GM18909 (cell line): Measurements from ENCODE around the gene DOCK3.
"Not testable (repeated sequence)": the region's sequence is repeated elsewhere in the genome, so short reads cannot be mapped to it uniquely, and the experiment has no call there.

Experiments
- ATAC-seq: cut with Tn5 transposase; IDR thresholded peaks from one replicate; pipeline ENCODE4 v1.9.1; 2021; ENCODE audit warnings: mild to moderate bottlenecking; ENCODE audit not compliant: unreplicated experiment, poor library complexity

The DOCK3 gene

DNA sequence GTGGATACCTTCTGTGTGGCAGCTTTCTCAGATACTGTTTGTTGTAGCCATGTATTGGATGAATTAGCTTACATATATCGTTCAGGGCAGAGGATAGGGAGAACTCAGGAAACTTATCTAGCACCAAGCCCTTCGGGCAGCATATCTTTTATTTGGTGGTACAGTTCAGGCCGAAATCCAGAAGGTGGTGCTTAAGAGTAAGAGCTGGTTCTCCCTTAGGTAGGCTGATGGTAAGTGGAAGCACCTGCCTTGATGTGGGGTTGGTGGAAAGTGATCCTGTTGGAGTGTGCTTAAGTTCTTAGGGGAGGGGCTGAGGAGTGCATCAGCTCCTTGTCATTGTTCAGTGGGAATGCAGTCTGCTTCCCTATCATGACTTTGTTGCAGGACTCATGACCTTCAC lies 187.5 kb downstream of the DOCK3 start:
- no peak for ATAC-seq

DNA sequence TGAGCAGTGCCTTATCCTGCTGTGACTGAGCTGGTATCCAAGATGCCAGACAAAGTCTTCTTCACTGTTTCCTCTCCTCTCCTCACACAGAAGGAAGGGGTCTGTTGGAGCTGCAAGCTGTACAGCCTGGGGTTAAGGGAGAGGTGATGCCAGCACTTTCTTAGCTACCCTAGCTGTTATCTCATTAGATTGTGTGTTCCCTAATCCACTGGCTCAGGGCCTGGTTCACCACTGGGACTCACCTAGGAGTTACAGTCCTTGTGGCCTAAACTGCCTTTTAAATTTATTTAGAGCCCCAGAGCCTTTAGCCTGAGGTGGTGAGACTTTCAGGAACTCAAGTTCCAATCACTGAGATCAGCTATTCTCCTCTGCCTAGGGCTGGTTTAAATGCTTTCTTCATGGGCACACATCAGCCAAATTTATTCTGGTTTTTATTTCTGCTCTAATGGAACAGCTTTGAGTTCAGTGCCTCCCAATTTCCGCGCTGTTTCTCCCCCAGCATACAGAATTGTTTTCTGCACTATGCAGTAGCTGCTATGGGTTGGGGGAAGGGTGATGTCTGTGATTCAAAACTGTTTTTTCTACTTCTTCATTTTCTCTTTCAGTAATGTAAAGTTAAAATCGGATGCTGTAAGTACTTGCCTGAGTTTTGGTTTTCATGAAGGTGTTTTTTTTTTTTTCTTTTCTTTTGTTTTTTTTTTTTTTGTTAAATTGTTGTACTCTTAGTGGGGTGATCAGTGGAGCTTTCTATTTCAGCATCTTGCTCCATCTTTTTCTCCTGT lies 198.8 kb downstream of the DOCK3 start:
- no peak for ATAC-seq

DNA sequence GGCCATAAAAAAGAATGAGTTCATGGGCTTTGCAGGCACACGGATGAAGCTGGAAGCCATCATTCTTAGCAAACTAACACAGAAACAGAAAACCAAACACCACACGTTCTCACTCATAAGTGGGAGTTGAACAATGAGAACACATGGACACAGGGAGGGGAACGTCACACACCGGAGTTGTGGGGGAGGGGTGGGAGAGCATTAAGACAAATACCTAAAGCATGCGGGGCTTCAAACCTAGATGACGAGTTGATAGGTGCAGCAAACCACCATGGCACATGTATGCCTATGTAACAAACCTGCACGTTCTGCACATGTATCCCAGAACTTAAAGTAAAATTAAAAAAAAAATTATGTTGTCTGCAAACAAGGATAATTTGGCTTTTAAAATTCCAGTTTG lies 200.1 kb downstream of the DOCK3 start:
- not testable (repeated sequence) for ATAC-seq

DNA sequence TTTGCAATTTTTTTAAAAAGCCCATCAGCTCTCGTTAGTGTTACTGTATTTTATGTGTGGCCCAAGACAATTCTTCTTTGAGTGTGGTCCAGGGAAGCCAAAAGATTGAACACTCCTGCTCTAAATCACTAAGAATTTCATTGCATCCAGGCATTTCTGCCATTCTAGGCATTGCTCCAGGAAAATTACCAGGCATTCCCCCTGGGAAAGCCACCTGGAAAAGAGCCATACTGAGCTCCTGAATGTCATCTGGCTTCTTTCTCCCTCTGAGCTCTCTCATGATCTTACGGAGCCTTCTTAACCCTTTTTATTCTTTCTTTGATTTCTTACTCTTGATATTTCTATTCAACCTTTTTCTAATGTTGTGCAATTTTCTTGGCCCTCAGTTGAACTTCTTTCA lies 202.2 kb downstream of the DOCK3 start:
- ATAC-seq, result no peak

DNA sequence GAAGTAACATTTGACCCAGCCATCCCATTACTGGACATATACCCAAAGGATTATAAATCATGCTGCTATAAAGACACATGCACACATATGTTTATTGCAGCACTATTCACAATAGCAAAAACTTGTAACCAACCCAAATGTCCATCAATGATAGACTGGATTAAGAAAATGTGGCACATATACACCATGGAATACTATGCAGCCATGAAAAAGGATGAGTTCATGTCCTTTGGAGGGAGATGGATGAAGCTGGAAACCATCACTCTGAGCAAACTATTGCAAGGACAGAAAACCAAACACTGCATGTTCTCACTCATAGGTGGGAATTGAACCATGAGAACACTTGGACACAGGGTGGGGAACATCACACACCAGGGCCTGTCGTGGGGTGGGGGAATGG lies 208.0 kb downstream of the DOCK3 start:
- not testable (repeated sequence) for ATAC-seq

DNA sequence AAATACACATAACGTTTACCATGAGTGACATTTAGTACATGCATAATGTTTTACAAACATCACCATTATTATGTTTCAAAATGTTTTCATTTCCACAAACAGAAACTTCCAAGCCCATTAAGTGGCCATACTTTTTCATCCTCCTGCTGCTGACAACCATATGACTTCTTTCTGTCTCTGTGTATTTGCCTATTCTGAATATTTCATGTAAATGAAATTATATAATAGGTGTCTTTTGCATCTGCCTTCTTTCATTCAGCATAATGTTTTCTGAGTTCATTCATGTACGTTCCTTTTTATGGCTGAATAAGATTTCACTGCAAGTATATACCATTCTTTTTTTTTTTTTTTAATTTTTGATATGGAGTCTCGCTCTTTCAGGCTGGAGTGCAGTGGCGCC lies 209.0 kb downstream of the DOCK3 start:
- no peak for ATAC-seq

DNA sequence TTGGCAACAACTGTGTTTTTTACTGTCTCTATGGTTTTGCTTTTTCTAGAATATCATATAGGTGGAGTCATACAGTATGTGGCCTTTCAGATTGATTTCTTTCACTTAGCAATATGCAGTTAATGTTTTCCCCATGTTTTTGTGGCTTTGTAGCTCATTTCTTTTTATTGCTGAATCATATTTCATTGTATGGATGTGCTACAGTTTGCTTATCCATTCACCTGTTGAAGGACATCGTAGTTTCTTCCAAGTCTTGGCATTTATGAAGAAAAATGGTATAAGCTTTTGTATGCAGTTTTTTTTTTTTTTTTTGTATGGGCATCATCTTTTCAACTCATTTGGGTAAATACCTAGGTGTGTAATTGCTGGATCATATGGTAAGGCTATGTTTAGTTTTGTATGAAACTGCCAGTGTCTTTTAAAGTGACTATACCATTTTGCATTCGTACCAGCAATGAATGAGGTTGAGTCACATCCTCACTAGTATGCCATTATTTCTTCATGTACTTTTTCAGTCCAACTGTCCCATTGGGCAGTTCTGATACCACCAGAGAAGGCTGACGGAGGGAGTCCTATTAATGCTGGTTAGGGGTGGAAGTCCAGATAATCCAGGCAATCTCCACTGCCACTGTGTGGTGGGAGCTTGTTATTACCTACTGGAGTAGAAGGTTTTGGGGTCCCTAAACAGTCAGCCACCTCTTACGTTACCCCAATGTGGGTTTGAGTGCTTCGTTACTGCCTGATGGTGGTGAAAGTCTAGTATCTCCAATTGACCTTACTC lies 210.5 kb downstream of the DOCK3 start:
- ATAC-seq, result no peak

DNA sequence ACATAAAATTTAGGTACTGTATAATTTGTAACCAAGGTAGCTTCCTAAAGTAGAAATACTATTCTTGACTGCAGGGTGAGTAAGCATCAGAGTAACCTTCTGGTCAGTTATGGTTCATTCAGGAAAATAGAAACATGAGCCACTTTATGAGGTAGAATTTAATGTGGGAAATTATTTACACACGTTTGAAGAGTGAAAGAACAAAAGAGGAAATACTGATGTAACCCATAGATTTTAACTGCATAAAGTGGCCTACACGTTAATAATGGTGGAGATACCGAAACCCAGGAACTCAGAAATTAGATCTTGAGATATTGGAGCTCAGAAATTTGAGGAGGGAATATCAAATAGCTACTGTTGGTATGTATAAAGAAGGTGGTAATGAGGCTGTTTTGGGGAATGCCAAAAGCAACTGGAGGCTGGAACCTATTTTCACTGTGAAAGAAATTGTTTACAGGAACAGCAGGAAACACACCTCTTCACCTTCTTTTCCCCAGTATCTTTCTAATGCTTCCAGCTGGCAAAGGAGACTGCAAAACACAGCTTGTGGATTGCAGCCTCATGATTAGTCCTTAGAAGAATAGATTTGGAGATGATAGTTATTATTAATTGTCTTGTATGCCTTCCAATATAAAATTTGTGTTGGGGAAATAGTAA lies 216.1 kb downstream of the DOCK3 start:
- no peak for ATAC-seq

DNA sequence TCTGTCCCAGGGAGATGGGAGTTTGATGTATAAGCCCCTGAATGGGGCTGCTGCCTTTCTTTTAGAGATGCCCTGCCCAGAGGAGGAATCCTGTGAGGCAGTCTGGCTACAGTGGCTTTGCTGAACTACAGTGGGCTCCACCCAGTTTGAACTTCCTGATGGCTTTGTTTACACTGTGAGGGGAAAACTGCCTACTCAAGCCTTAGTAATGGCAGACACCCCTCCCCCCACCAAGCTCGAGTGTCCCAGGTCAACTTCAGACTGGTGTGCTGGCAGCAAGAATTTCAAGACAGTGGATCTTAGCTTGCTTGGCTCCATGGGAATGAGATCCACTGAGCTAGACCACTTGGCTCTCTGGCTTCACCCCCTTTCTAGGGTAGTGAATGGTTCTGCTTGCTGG lies 226.4 kb downstream of the DOCK3 start:
- not testable (repeated sequence) for ATAC-seq

DNA sequence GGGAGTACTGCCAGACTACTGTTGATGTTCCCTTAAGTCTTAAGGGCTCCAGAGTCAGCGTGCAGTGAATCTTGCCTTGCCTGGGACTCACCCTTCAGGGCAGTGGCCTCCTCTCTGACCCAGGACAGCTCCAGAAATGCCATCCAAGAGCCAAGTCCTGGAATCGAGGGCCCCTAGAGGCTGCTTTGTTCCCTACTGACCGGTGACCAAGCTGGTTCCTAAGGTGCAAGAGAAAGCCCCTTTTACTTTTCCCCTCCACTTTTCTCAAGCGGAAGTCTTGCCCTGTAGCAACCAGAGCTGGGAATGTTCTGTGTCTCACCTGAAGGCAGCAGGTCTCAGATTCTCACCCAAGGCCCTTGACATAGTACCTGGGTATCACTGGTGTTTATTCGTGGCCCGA lies 238.0 kb downstream of the DOCK3 start:
- no peak for ATAC-seq

DNA sequence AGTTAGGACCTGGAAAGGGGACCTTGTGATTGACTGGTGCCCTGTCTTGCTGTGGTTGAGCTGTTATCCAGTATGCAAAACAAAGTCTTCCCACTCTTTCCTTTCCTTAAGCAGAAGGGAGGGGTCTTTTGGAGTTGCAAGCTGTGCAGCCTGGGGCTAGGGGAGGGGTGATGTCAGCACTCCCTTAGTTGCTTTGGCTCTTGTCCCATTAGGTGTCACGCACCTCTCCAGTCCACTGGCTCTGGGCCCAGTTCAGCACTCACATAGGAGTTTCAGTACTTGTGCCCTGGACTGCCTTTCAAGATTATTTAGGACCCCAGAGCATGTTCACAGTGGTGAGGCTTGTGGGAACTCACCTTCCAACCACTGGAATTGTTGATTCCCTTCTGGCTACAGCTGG lies 238.5 kb downstream of the DOCK3 start:
- ATAC-seq, result no peak

DNA sequence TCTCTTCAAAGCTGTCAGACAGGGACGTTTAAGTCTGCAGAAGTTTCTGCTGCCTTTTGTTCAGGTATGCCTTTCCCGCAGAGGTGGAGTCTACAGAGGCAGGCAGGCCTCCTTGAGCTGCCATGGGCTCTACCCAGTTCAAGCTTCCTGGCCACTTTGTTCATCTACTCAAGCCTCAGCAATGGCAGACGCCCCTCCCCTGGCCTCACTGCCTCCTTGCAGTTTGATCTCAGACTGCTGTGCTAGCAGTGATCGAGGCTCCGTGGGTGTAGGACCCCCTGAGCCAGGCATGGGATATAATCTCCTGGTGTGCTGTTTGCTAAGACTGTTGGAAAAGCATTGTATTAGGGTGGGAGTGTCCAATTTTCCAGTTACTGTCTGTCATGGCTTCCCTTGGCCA lies 247.3 kb downstream of the DOCK3 start:
- not testable (repeated sequence) for ATAC-seq

DNA sequence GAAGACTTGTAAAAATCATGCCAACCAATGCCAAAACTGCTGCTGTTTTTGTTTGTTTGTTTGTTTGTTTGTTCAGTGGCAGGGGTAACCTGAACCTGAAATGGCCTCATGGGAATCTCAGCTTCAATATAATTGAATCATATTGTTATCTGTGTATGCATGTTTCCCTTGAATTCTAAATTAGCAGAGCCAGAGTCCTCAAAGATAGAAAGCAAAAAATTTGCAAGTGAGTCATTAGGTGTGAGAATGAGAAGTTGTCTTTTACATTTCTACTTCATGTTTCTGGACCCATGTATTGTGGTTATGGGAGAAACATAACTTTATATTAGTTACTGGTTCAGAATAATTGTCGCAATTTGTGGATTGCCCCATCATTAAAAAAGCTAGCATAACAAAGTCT lies 249.2 kb downstream of the DOCK3 start:
- ATAC-seq, result no peak

DNA sequence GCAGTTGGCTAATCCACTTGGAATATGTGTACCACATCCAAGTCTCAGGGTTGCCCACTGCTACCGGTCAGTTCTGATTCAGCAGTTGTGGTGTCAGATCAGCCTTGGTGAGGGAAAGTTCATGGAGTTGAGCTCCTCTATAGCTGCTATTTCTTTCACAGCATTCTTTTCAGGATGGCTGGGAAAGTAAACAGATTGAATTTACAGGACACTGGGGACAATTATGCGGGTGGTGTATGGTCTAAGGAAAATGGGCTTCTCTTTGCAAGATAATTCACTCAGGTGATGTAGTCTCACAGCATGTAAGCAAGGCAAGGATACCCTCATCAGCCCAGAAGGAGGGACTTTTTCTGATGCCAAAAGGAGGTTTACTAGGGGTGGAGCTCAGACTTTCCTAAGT lies 249.9 kb downstream of the DOCK3 start:
- no peak for ATAC-seq

DNA sequence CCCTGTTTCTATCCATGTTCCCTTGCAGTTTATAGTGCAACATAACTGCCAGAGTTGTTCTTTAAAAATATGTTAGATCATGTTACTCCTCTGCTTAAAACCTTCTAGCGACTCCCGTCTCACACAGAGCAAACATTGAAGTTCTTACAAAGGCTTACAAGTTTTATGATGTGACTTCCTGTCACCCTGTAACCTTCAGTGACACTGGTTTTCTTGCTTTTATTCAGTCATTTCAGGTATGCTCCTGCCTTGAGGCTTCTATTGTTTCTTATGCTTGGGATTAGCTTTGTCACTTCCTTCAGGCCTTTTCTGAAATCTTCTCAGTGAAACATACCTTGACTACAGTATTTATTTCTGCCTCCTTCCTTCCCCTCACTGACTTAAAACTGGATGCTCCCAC lies 252.1 kb downstream of the DOCK3 start:
- no peak for ATAC-seq

DNA sequence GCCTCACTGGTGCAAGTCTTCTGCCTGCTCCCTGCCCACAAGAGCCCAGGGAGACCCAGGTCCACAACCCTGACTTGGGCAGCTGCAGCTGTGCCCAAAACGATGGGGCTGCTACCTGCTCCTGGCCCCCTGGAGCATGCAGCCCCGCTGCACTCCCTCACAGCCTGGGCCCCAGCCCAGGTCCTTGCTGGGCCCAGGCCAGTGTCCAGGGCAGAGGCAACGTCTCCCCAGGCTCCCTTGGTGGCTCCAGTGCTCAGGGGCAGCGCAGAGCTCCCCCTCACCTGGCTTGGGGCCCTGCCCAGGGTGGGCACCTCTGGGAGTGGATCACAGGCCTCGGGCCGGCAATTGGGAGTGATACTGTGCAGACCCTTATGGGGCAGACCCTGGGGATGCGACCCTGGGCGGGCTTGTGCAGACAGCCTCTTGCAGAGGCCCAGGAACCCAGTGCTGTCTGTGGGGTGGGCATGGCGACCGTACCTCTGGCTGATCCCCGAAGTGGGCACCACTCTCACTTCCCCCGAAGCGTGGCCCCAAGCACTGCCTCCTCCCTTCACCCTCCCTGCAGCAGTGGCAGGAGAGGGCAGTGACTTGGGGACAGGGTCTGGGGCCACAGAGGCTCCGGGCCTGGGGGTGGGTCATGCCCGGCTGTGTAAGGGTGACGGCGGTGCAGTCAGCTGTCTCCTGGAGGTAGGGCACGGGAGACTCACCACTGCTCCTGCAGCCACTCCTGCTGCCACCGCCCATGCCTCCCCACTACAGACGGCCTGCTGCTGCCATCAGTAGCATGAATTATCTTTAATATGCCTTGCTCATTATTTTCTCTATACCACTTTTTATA lies 255.9 kb downstream of the DOCK3 start:
- no peak for ATAC-seq

DNA sequence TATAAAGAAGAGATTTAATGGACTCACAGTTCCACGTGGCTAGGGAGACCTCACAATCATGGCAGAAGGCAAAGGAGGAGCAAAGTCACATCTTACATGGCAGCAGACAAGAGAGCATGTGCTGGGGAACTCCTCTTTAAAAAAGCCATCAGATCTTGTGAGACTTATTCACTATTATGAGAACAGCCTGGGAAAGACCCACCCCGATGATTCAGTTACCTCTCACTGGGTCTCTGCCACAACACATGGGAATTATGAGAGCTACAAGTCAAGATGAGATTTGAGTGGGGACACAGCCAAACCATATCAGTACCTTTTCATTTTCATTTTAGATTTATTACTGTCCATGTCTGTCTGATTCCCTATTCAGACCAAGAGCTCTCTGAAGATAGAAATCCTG lies 258.2 kb downstream of the DOCK3 start:
- ATAC-seq, result not testable (repeated sequence)

DNA sequence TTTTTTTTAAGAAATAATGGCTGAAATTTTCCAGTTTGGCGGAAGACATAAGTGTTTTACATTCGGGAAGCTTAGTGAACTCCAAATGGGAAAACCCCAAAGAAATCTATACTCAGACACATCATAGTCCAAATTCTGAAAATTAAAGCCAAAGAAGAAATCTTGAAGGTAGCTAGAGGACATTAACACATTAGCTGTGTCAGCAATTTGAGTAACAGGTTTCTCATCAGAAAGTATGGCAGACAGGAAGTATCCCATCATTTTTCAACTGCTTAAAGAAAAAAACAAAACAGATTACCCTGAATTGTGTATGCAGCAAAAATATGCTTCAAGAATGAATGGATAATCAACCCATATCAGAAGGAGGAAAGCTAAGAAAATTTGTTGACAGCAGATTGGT lies 261.7 kb downstream of the DOCK3 start:
- no peak for ATAC-seq

DNA sequence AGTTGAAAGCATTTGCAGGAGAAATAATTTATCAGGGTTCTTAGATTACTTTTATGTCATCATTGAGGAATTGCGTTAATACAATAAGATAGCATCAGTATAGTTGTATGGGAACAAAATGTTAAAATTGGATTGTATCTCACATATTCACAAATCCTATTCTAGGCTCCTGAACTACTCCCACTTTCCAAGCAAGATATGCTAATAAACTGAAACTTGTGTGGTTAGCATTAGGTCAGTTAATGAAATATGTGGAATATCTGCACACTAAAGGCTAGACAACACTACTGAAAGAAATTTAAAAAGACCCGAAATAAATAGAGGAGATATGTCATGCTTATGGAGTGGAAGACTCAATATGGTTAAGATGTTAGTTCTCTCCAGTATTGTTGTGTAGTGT lies 272.7 kb downstream of the DOCK3 start:
- no peak for ATAC-seq

DNA sequence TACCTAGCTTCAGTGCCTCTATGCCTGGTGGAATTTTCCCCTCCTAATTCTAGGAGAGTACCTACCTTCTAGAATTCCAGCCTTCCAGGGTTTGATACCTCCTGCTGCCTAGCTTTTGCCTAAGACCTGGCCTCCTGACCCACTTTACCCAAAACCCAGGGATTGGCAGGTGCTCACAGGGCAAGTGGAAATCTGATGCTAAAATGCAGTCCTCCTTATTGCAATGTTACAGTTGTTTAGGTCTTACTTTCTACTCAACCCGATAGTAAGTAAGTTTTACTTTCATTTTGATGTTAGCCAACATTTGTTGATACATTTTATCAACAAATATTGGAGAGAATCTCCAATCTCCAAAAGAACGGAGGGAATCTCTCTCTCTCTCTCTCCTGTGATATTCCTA lies 275.9 kb downstream of the DOCK3 start:
- ATAC-seq, result no peak
